Spleen (tissue), 11 donors: ENCODE measurements around the gene PRDX4. TPM values are rescaled to one million over a fixed set of nuclear protein-coding genes. Genes with fewer than 3 reads are reported as not detected.

Experiments used
- DNase-seq: peaks from one replicate; pipeline ENCODE4 v3.0.0-alpha.2; 2020
- H3K27ac ChIP-seq, 8 donors: fragments of 200-600 bp; sonication (generic) in 7 of 8; 1 replicate in 4 of 8; 2 replicates in 4 of 8; pipeline versions ENCODE4 v1.5.0 to v1.8.0; 2016 to 2021; ENCODE audit warnings: inconsistent platforms in 4 of 8, mild to moderate bottlenecking in 4 of 8, moderate library complexity in 1 of 8
- H3K27me3 ChIP-seq, 7 donors: fragments of 200-600 bp; sonication (generic) in 6 of 7; replicated peaks in 1 of 7; 1 replicate in 4 of 7; 2 replicates in 3 of 7; pipeline versions ENCODE4 v1.5.0 to v1.8.0; 2016 to 2021; ENCODE audit warnings: inconsistent platforms in 3 of 7, mild to moderate bottlenecking in 1 of 7
- H3K36me3 ChIP-seq, 6 donors: fragments of 200-600 bp; sonication (generic) in 5 of 6; 1 replicate in 4 of 6; 2 replicates in 2 of 6; pipeline versions ENCODE4 v1.5.0 to v1.8.0; 2016 to 2021; ENCODE audit warnings: inconsistent platforms in 2 of 6
- H3K4me1 ChIP-seq, 6 donors: fragments of 200-600 bp; sonication (generic) in 5 of 6; 1 replicate in 3 of 6; 2 replicates in 3 of 6; pipeline versions ENCODE4 v1.5.0 to v1.8.0; 2016 to 2021; ENCODE audit warnings: inconsistent platforms in 3 of 6
- H3K4me3 ChIP-seq, 8 donors: fragments of 200-600 bp; sonication (generic) in 7 of 8; 1 replicate in 4 of 8; 2 replicates in 4 of 8; pipeline versions ENCODE4 v1.5.0 to v1.8.0; 2016 to 2021; ENCODE audit warnings: inconsistent platforms in 4 of 8, mild to moderate bottlenecking in 4 of 8, moderate library complexity in 2 of 8
- H3K9me3 ChIP-seq, 8 donors: fragments of 200-600 bp; sonication (generic) in 7 of 8; 1 replicate in 4 of 8; 2 replicates in 4 of 8; pipeline versions ENCODE4 v1.5.0 to v1.8.0; 2016 to 2021; ENCODE audit warnings: inconsistent platforms in 4 of 8
- CTCF ChIP-seq, 11 experiments: fragments of 200-600 bp in 7 of 11; fragments of 450-650 bp in 4 of 11; sonication (generic) in 4 of 11; IDR thresholded peaks in 8 of 11; conservative IDR thresholded peaks in 3 of 11; 1 replicate in 7 of 11; 2 replicates in 4 of 11; pipeline versions ENCODE4 v1.4.0 to v1.8.0; 2016 to 2021; ENCODE audit warnings: antibody characterized with exemption in 11 of 11, inconsistent platforms in 4 of 11, mild to moderate bottlenecking in 1 of 11
- POLR2A ChIP-seq, 3 donors: fragments of 450-650 bp; IDR thresholded peaks; one replicate each; pipeline ENCODE4 v1.5.1; 2017; ENCODE audit warnings: antibody characterized with exemption in 3 of 3, mild to moderate bottlenecking in 1 of 3
- POLR2AphosphoS5 ChIP-seq, 3 donors: sonication (generic); formaldehyde crosslinking; IDR thresholded peaks; one replicate each; pipeline ENCODE4 v1.5.1; 2017; ENCODE audit warnings: antibody characterized with exemption in 3 of 3
- WGBS, 5 donors: extraction: QIAGEN DNeasy Blood & Tissue Kit in 3 of 5; methylation state at CpG; one replicate each; pipeline versions ENCODE4 v1.1.5 to v1.1.7; 2013 to 2018; 5-methylcytosine and 5-hydroxymethylcytosine counted together
- intact Hi-C: fragments of 100-400 bp; cut with DNase I; formaldehyde crosslinking; loops from one replicate; pipeline ENCODE4 v1.15.0; 2023; ENCODE audit warnings: low total_unique reads
- polyA plus RNA-seq, 3 donors: library from polyadenylated mRNA; stranded (reverse); fragments of 200-250 nt; gene quantifications; one replicate each; pipeline ENCODE4 v1.2.1, GENCODE V29; 2013
- total RNA-seq, 7 donors: library from RNA; depleted of rRNA in 3 of 7; stranded (reverse); fragments of >200 nt in 3 of 7; fragmentation: NEBNext Ultra II Directional in 4 of 7; extraction: Animal tissue kit (Norgen Biotek cat#: 25700) in 4 of 7; gene quantifications; one replicate each; pipeline versions ENCODE4 v1.1.0 to v1.2.1, GENCODE V29; 2016 to 2021
- donor health status: healthy with polysubstance abuse.
- donor health status: DM: no; HTN: no; CAD: no; lungs with moderate emphysema.
- donor health status: DM: no; HTN: no; CAD: no.
- donor health status: Bipolar disorder and iron deficiency.
- donor health status: healthy.
- donor health status: DM: no; HTN: no; CAD: no.
- donor health status: DM: yes; HTN: yes; CAD: no.

PRDX4 gene
- total and polyA plus RNA-seq, 10 donors: 13.5 to 107 (median 38.1) TPM

- H3K4me3 ChIP-seq: no peak overlapping the region
- no peaks in the 10 kb centered on the region for H3K9me3 ChIP-seq
- no peaks in the 10 kb centered on the region for H3K27me3 ChIP-seq
- no peak overlapping the region for H3K27ac ChIP-seq
- WGBS, 5 donors: 74 to 100% (median 83%) methylated on average over 5 of the region's 5 CpGs
- no peak for DNase-seq
- TF ChIP-seq CTCF (IDR thresholded peaks at IDR 0.05 in 8 of 11, conservative IDR thresholded peaks at IDR 0.05 in 3 of 11): no peak
- no peak for TF ChIP-seq POLR2A (IDR thresholded peaks at IDR 0.05)
- TF ChIP-seq POLR2AphosphoS5 (IDR thresholded peaks at IDR 0.05): no peak
- peaks cover 0 to 95% (median 22%) of the 10 kb centered on the region in 6 donors for H3K36me3 ChIP-seq
- H3K4me1 ChIP-seq: no peaks in the 10 kb centered on the region
- intact Hi-C loops: no loop called here
Measured at GRCh38 chrX:23705235-23705634, 37.9 kb downstream of the PRDX4 start.

- peaks cover 0 to 99% (median 7%) of the 10 kb centered on the region in 6 donors for H3K36me3 ChIP-seq
- TF ChIP-seq CTCF (IDR thresholded peaks at IDR 0.05 in 8 of 11, conservative IDR thresholded peaks at IDR 0.05 in 3 of 11) (no peak), POLR2AphosphoS5 (IDR thresholded peaks at IDR 0.05) (no peak), POLR2A (IDR thresholded peaks at IDR 0.05) (no peak)
- H3K27me3 ChIP-seq: no peaks in the 10 kb centered on the region
- no peak overlapping the region for H3K4me3 ChIP-seq
- intact Hi-C loops: no loop called here
- 68 to 97% (median 84%) methylated on average over 8 of the region's 8 CpGs for WGBS, 5 donors
- H3K27ac ChIP-seq: no peak overlapping the region
- DNase-seq: no peak
- no peaks in the 10 kb centered on the region for H3K9me3 ChIP-seq
- H3K4me1 ChIP-seq: no peaks in the 10 kb centered on the region
Measured at GRCh38 chrX:23720117-23720677, 52.9 kb downstream of the PRDX4 start.

- 26 to 58% (median 40%) methylated on average over 6 of the region's 6 CpGs for WGBS, 5 donors
Measured at GRCh38 chrX:23726191-23726590, 58.9 kb downstream of the PRDX4 start.

GRCh38 chrX:23727206-23727605 lies 59.9 kb downstream of the PRDX4 start:
- 76 to 90% (median 80%) methylated on average over 3 of the region's 3 CpGs for WGBS, 5 donors
- H3K9me3 ChIP-seq: no peaks in the 10 kb centered on the region
- H3K36me3 ChIP-seq: peaks cover 0 to 95% (median 18%) of the 10 kb centered on the region in 6 donors
- DNase-seq: no peak
- peak overlapping the region in 2 of 8 donors; percentile 18 to 60 for H3K27ac ChIP-seq
- H3K4me1 ChIP-seq: peaks cover 0 to 13% (median 0%) of the 10 kb centered on the region in 6 donors
- intact Hi-C loops: no loop called here
- no peaks in the 10 kb centered on the region for H3K27me3 ChIP-seq
- TF ChIP-seq POLR2A (IDR thresholded peaks at IDR 0.05): no peak
- TF ChIP-seq POLR2AphosphoS5 (IDR thresholded peaks at IDR 0.05): no peak
- no peak for TF ChIP-seq CTCF (IDR thresholded peaks at IDR 0.05 in 8 of 11, conservative IDR thresholded peaks at IDR 0.05 in 3 of 11)
- no peak overlapping the region for H3K4me3 ChIP-seq

More at GRCh38 chrX:23726191-23726590, 58.9 kb downstream of the PRDX4 start:
- TF ChIP-seq CTCF (IDR thresholded peaks at IDR 0.05 in 8 of 11, conservative IDR thresholded peaks at IDR 0.05 in 3 of 11): no peak
- H3K27ac ChIP-seq: peak overlapping the region in 4 of 8 donors; percentile 18 to 64 (median 52)
- H3K4me1 ChIP-seq: peaks cover 0 to 13% (median 0%) of the 10 kb centered on the region in 6 donors
- intact Hi-C loops: no loop called here
- no peak overlapping the region for H3K4me3 ChIP-seq
- H3K9me3 ChIP-seq: no peaks in the 10 kb centered on the region
- H3K27me3 ChIP-seq: no peaks in the 10 kb centered on the region
- peaks cover 0 to 97% (median 18%) of the 10 kb centered on the region in 6 donors for H3K36me3 ChIP-seq
- DNase-seq: no peak
